Measurements from ENCODE around the gene FAIM2. TPM values are rescaled to one million over a fixed set of nuclear protein-coding genes. Genes with fewer than 3 reads are reported as not detected.

The FAIM2 gene
- total RNA-seq, 1 experiment from 2014 or later, result 0.49 TPM

- Histone ChIP-seq H3K27ac (ENCODE audit: low read length) (peak overlapping the region; percentile 52; the same call in 1 of the 2 replicates), H3K9me3 (ENCODE audit: control insufficient read depth, insufficient read depth, low read depth, low read length) (no peaks in the 10 kb centered on the region), H3K36me3 (ENCODE audit: control insufficient read depth, insufficient read depth, low read length) (no peaks in the 10 kb centered on the region), H3K4me3 (ENCODE audit: low read depth in 2 of 2, low read length in 2 of 2) (no peak overlapping the region), H3K4me1 (ENCODE audit: control insufficient read depth, insufficient read depth, low read length) (peaks cover 7% of the 10 kb centered on the region), H3K27me3 (ENCODE audit: control insufficient read depth, insufficient read depth, low read length) (no peaks in the 10 kb centered on the region)
- in situ Hi-C loops (cut with HindIII; ENCODE audit: low pct_unique_long_range_greater_than_20kb, low sequenced_read_pairs) (no loop called here), intact Hi-C loops (cut with micrococcal nuclease; ENCODE audit: unreplicated experiment) (no loop called here)
- TF ChIP-seq TCF7L2 (IDR thresholded peaks at IDR 0.05; ENCODE audit: low read depth, low read length) (no peak), POLR2AphosphoS5 (IDR thresholded peaks at IDR 0.05; ENCODE audit: low read depth, low read length) (no peak), SIN3A (IDR thresholded peaks at IDR 0.05; ENCODE audit: borderline replicate concordance, insufficient read depth, low read depth, low read length) (no peak)
- TF ChIP-seq, protein P1, sequence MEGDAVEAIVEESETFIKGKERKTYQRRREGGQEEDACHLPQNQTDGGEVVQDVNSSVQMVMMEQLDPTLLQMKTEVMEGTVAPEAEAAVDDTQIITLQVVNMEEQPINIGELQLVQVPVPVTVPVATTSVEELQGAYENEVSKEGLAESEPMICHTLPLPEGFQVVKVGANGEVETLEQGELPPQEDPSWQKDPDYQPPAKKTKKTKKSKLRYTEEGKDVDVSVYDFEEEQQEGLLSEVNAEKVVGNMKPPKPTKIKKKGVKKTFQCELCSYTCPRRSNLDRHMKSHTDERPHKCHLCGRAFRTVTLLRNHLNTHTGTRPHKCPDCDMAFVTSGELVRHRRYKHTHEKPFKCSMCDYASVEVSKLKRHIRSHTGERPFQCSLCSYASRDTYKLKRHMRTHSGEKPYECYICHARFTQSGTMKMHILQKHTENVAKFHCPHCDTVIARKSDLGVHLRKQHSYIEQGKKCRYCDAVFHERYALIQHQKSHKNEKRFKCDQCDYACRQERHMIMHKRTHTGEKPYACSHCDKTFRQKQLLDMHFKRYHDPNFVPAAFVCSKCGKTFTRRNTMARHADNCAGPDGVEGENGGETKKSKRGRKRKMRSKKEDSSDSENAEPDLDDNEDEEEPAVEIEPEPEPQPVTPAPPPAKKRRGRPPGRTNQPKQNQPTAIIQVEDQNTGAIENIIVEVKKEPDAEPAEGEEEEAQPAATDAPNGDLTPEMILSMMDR (IDR thresholded peaks at IDR 0.05), result no peak
- TF ChIP-seq, protein P2, sequence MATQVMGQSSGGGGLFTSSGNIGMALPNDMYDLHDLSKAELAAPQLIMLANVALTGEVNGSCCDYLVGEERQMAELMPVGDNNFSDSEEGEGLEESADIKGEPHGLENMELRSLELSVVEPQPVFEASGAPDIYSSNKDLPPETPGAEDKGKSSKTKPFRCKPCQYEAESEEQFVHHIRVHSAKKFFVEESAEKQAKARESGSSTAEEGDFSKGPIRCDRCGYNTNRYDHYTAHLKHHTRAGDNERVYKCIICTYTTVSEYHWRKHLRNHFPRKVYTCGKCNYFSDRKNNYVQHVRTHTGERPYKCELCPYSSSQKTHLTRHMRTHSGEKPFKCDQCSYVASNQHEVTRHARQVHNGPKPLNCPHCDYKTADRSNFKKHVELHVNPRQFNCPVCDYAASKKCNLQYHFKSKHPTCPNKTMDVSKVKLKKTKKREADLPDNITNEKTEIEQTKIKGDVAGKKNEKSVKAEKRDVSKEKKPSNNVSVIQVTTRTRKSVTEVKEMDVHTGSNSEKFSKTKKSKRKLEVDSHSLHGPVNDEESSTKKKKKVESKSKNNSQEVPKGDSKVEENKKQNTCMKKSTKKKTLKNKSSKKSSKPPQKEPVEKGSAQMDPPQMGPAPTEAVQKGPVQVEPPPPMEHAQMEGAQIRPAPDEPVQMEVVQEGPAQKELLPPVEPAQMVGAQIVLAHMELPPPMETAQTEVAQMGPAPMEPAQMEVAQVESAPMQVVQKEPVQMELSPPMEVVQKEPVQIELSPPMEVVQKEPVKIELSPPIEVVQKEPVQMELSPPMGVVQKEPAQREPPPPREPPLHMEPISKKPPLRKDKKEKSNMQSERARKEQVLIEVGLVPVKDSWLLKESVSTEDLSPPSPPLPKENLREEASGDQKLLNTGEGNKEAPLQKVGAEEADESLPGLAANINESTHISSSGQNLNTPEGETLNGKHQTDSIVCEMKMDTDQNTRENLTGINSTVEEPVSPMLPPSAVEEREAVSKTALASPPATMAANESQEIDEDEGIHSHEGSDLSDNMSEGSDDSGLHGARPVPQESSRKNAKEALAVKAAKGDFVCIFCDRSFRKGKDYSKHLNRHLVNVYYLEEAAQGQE (IDR thresholded peaks at IDR 0.05; ENCODE audit: insufficient read depth in 1 of 2, low read depth in 2 of 2, low read length in 1 of 2), result no peak
- ATAC-seq (no peak), DNase-seq (ENCODE audit: low read depth, low spot score) (no peak)
- no TSS peak for BruUV-seq (replicated peaks)
- CTCF ChIA-PET, result interaction anchor here (0.5 kb wide), 1 partner anchor 237 kb away, joined by 8 read pairs; no protein-coding TSS in a partner anchor
- POLR2A ChIA-PET, result no interaction called here
Measured at GRCh38 chr12:49832836-49833421, 70.8 kb downstream of the FAIM2 start.

GRCh38 chr12:49831717-49832116 lies 72.0 kb downstream of the FAIM2 start:
- ChIA-PET POLR2A (no interaction called here), CTCF (no interaction called here)
- in situ Hi-C loops (cut with HindIII; ENCODE audit: low pct_unique_long_range_greater_than_20kb, low sequenced_read_pairs), result no loop called here

More at GRCh38 chr12:49831717-49832116, 72.0 kb downstream of the FAIM2 start:
- TF ChIP-seq, protein P2 (IDR thresholded peaks at IDR 0.05; ENCODE audit: insufficient read depth in 1 of 2, low read depth in 2 of 2, low read length in 1 of 2), result no peak
- TF ChIP-seq TCF7L2 (IDR thresholded peaks at IDR 0.05; ENCODE audit: low read depth, low read length), result no peak
- TF ChIP-seq POLR2AphosphoS5 (IDR thresholded peaks at IDR 0.05; ENCODE audit: low read depth, low read length), result no peak
- TF ChIP-seq, protein P1 (IDR thresholded peaks at IDR 0.05), result no peak
- TF ChIP-seq SIN3A (IDR thresholded peaks at IDR 0.05; ENCODE audit: borderline replicate concordance, insufficient read depth, low read depth, low read length), result no peak
- H3K4me1 ChIP-seq (ENCODE audit: control insufficient read depth, insufficient read depth, low read length), result peaks cover 14% of the 10 kb centered on the region
- H3K27ac ChIP-seq (ENCODE audit: low read length), result no peak overlapping the region
- no peaks in the 10 kb centered on the region for H3K27me3 ChIP-seq (ENCODE audit: control insufficient read depth, insufficient read depth, low read length)
- ATAC-seq (no peak), DNase-seq (ENCODE audit: low read depth, low spot score) (no peak)
- no peaks in the 10 kb centered on the region for H3K9me3 ChIP-seq (ENCODE audit: control insufficient read depth, insufficient read depth, low read depth, low read length)
- 0 out of 2 replicates have a peak, but pooled peaks cover 3% of the 10 kb centered on the region for H3K36me3 ChIP-seq (ENCODE audit: control insufficient read depth, insufficient read depth, low read length)
- BruUV-seq (replicated peaks), result no TSS peak
- no peak overlapping the region for H3K4me3 ChIP-seq (ENCODE audit: low read depth in 2 of 2, low read length in 2 of 2)
- intact Hi-C loops (cut with micrococcal nuclease; ENCODE audit: unreplicated experiment), result no loop called here

Data from Panc1 (cell line).